ENCODE results near the gene NCKAP5L.

The NCKAP5L gene

DNA sequence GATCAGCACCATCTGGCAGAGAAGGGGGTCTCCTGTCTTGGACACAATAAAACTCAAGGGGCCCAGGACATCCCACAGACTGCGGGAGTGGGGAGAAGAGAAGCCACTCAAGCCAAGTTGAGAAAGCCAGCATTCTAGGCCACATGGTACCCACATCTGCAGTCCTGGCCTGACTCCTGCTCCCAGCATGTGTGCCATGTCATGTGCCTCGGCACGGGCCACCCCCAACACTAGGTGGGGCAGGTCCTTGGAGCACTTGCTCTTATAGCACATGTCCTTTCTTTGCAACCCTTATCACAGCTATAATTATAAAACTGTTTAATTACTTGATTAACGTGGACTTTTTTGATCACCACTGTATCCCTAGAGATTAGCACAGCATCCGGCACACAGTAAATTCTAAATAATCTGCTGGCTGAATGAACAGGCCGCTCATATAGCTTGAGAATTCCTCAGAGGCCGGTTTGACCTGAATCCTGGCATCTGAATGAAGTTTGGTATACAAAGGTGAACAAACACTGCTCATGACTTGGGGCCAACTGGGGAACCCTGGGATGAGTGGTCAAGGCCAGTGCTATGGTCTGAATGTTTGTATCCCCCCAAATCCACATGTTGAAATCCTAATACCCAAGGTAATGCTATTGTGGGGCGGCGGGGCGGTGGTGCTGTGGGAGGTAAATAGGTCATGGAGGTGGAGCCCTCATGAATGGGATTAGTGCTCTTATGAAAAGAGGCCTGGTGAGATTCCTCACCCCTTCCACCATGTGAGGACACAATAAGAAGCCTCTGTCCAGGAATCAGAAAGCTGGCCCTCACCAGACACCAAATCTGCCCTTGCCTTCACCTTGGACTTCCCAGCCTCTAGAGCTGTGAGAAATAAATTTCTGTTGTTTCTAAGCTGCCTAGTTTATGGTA lies 6.6 kb downstream of the NCKAP5L start:
- DNase-seq, result no peak

- no peak for DNase-seq
Measured at GRCh38 chr12:49819786-49820185, 8.4 kb downstream of the NCKAP5L start.

- no peak for DNase-seq
Measured at GRCh38 chr12:49818241-49818895, 9.8 kb downstream of the NCKAP5L start.

GRCh38 chr12:49813131-49813530 lies 15.1 kb downstream of the NCKAP5L start:
- no peak for DNase-seq

- DNase-seq, result no peak
Measured at GRCh38 chr12:49811961-49812401, 16.2 kb downstream of the NCKAP5L start.

DNA sequence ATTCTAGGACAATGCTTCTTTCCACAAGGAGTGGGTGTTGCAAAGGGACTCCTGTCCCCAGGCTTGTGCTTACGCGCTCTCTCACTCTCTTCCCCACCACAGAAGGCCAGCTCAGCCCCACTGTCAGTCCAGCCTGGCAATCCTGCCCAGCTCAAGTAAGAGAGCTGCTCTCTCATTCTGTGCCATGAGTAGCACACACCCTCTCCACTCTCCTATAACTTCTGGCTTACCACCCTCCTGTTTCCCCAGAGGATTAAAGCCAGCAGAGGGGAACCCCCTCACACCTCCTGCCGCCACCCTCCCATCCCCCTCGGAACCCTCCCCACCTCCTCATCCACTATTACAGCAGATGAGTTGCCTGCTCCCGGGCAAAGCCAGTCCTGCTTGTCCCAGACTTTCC lies 17.1 kb downstream of the NCKAP5L start:
- DNase-seq, result no peak

- no peak for DNase-seq
Measured at GRCh38 chr12:49809906-49810389, 18.3 kb downstream of the NCKAP5L start.

- DNase-seq, result no peak
Measured at GRCh38 chr12:49809381-49809905, 18.8 kb downstream of the NCKAP5L start.

DNA sequence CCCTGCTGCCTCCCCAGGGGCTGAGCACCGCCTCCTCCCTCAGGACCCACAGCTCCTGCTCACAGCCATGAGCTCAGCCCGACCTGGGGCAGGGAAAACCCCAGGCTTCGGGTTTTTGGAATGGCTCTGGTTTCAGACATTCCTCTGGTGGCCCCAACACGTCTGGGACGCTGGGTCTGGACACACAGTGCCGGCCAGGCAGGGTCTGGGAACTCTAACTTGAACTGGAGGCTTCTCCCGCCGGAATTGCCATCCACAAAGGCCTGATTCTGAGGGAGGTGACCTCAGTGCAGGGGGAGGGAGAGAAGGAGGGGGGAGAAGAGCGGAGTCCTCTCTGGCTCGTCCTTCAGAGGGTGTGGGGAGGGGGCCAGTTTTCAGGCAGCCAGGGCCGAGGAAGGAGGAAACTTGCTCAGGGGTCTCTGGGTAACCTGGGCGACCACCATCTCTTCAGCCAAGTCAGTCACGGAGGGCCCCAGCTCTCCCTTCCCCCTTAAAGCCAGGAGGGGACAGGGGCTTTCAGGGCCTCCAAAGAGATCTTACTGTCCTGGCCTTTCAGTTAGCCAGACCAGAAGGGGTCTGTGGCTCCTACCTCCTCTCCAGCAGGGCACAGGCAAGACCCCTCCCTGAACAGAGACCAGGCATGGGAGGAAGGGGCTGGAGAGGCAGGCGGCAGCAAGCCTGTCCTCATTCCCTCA lies 19.4 kb downstream of the NCKAP5L start:
- DNase-seq, result no peak

DNA sequence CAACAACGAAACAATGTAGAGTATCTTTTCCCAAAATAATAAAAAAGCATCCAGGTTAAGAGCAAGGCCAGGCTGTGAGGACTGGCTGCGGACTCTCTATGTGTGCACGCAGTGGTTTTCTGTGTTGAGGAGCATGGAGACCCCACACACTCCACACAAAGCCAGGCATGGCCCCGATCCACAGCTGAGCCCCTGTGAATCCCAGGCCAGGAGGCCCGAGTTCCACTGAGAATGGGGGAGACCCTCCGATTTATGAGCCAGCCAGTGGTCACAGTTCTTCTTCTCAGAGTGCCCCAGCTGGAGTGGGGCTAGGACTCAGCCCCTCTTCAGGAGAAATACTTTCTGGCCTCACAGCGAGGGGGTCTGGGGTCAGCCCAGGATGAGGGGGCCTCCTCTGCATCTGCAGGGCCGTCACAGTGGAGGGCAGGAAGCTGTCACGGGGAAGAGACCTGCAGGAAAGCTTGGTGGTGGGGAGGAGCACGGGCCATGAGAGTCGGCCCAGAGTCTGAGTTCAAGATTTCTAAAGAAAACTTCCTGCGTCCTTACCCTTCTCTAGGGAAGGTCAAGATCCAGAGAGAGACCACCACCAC lies 20.1 kb downstream of the NCKAP5L start:
- no peak for DNase-seq

DNA sequence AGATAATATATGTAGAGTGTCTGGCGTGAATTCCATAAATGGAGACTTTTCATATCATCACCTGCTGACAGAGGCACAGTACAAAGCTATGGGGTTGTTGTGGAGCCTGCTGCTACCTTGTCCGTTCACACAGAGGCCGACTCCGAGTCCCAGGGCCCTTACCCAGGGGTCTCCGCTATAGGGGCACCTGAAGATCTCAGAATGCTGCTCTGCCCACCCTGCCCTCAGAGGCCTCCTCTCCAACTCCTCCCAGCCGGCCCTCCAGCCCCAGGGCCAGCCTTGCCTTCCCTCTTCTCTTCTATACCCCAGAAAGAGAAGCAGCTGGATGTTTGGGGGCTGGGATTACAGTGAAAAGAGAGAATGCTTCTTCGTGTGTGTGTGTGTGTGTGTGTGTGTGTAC lies 21.3 kb downstream of the NCKAP5L start:
- no peak for DNase-seq

DNA sequence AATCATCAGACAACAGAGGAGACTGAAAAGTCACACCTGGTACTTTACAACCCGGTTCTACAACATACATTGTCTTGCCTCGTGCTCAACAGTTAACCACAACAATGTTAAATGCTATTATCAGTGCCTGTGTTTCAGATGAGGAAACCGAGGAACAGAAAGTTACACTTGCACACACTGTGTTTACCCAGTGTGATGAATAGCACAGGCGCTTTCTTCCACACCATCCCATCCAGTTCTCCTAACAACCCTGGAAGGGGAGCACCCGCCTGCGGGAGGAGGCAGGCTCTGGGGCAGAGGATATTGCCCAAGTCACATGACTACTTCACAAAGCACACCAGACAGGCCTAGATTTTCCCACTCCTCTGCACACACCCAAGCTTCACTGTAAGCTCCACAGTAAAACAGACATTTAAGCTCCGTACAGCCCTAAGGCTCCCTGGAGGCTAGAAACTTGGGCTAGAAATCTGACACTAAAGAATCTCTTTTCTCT lies 21.8 kb downstream of the NCKAP5L start:
- no peak for DNase-seq

- no peak for DNase-seq
Measured at GRCh38 chr12:49805409-49805808, 22.8 kb downstream of the NCKAP5L start.

DNA sequence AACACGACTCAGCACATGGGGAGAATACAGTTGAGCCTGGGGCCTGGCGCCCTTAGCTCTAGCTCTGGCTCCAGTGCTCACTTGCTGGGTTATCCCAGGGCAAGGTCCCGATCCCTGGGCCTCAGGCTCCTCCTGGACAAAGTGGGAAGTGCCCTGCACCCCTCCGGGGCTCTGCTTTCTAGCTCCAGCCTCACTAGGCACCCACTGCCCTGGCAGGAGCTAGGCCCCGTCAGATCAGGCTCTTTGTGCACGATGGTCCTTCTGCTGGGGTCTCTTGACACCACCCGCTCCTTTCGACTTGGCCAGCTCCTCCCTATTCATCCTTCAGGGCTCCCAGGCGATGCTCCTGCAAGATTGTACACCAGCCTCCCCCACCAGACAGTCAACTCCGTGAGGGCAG lies 23.4 kb downstream of the NCKAP5L start:
- DNase-seq, result no peak

DNA sequence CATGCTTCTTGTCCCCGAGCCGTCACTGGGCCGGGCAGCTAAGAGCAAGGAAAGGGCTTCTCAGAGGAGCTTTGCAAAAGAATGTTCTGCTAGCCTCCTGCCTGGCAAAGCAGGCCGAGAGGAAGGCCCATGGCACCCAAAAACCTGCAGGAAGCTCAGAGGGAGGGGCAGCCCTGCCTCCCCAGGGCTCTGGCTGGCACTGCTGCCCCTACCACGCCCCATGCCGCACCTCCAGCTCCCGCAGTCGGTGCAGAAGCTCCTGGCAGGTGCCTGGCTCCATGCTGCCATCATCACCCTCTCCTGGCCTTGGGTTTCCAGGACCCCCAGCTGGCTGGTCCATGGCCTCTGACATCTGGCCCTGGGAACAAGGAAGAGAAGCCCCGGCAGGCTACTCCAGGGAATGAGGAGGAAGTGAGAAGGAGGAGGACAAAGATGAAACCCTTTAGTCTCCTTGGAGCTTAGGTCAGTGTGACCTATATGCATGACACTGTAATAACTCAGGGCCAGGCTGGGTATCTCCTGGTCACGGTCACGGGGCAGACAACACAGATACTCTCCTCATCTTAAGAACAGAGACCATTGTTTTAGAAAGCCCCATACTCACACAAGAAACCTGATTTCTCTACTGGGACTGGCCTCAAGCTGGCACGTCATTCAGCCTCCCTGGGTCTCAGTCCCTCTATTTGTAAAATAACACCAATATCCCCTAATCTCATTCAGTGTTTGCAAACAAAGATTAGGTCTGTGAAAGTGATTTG lies 24.3 kb downstream of the NCKAP5L start:
- no peak for DNase-seq

- DNase-seq, result no peak
Measured at GRCh38 chr12:49801141-49802063, 26.8 kb downstream of the NCKAP5L start.

GRCh38 chr12:49800421-49801140 lies 27.6 kb downstream of the NCKAP5L start:
- no peak for DNase-seq

DNA sequence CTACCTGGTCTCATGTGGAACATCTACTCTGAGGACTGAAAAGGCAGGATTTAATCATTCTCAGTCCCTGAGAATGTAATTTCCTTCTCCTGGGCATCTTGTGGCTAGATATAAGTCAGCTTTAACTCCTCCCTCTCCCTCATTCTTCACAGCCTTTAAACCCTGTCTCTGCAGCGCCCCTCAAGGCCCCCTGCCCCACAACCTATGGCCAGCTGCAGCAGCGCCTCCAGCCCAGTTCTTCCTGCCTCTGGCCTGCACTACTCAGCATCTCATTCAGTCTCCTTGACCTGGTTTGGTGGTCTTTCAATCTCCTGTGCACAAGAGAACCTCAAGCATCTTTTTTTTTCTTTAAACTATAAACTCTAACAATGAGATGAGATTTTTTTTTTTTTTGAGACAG lies 29.3 kb downstream of the NCKAP5L start:
- DNase-seq, result no peak

DNA sequence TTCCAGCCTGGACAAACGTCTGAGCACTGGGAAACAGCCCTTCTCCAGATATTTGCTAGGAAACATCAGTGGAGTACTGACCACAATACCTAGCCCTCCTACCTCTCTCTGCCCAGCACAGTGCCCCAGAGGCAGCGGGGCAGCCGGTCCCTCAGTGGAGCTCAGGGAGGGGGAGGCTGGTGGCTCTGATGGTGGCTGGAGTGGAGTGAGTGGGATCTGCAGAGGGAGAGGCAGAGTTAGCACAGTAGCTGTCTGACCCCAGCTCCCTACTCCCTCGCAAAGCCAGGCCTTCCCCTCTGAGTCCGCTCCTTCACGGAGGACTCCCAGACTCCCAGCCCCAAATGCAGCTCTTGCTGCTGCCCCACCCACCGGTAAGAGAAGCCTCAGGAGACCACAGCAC lies 30.0 kb downstream of the NCKAP5L start:
- no peak for DNase-seq

GRCh38 chr12:49797449-49797776 lies 30.8 kb downstream of the NCKAP5L start:
- DNase-seq, result no peak
